HG03342 (cell line): Measurements from ENCODE around the gene SLC1A5.
"Not testable (repeated sequence)": the region's sequence is repeated elsewhere in the genome, so short reads cannot be mapped to it uniquely, and the experiment has no call there.

Experiments used
- ATAC-seq: cut with Tn5 transposase; IDR thresholded peaks from one replicate; pipeline ENCODE4 v1.9.1; 2021; ENCODE audit warnings: mild to moderate bottlenecking, moderate library complexity; ENCODE audit not compliant: unreplicated experiment

SLC1A5 gene

DNA sequence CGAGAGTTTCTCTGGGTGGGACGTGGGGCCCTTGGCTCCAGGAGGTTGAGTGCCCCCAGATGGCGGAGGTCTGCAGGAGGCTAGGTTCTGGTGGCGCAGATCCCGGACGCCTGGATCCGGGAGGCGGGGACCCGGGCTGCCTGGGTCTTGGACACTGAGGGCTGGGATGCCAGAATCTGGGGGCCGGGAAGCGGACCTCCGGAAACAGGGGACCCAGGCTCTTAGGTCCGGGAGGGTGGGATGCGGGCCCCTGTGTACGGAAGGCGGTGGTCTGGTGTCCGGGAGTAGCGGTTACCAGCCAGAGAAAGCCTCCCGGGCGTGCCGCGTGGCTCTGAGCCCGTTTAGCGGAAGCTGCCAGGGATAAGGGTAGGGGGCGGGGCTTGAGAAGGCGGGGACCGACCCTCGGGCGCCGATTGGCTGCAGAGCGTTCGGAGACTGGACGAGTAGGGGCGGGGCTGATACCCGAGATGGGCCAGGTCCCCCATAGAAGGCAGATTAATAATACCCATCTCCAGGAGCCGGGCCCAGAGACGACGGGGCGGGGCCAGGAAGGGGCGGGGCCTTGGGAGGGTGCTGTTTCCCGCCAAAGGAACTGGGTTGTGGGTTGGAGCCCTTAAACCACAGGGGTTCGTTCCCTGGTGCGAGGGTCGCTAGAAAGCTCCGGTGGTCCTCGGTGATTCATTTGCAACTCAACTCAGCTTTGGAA lies at the start of gene SLC1A5:
Gene SLC1A5, minus strand, starts transcription at position 333 of the 706 bp plus-strand sequence. CDS start 629 bp downstream, outside the sequence.
- ATAC-seq: peak; percentile 70

DNA sequence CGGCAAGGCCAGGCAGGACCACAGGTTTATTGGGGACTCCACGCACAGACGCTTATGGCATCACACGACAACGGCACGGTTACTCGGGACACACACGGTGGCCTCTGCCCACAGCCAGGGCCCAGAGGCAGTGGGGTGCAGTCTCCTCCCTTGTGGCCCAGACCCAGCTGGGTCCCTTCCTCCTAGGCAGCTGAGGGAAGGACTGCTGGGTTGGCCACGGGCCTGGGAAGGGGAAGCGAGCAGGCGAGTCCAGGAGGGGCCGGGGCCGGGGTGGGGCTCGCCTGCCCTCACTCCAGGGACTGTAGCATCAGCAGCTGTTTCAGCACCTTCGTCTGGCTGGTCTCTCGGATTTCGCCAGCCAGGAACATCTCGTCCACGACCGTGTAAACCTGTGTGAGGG lies 49.8 kb upstream of the SLC1A5 start:
- no peak for ATAC-seq

DNA sequence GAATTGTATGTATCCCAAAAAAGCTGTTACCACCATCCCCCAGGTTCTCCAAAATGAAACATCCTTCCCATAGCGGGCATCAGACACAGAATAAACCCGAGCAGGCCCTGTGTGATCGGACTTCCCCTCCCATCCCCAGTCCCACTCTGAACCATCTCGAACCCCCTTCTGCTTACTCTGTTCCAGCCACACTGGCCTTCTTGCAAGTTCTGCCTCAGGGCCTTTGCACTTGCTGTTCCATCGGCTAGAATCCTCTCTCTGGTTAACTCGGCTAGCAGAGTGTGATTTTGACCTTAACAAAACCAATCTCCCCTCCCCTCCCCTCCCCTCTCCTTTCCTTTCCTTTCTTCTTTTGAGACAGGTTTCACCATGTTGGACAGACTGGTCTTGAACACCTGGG lies 46.6 kb upstream of the SLC1A5 start:
- no peak for ATAC-seq

DNA sequence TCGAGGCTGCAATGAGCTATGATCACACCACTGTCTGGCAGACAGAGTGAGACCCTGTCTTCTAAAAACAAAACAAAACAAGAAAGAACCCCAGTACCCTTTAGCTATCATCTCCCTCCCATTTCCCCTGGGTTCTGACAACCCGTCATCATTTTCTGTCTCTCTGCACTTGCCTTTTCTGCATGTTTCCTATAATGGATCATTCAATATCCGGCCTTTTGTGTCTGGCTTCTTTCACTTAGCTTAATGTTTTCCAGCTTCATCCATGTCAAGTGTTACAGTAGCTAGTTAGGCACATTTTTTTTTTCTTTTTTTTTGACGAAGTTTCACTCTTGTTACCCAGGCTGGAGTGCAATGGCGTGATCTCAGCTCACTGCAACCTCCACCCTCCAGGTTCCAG lies 45.7 kb upstream of the SLC1A5 start:
- ATAC-seq: no peak

DNA sequence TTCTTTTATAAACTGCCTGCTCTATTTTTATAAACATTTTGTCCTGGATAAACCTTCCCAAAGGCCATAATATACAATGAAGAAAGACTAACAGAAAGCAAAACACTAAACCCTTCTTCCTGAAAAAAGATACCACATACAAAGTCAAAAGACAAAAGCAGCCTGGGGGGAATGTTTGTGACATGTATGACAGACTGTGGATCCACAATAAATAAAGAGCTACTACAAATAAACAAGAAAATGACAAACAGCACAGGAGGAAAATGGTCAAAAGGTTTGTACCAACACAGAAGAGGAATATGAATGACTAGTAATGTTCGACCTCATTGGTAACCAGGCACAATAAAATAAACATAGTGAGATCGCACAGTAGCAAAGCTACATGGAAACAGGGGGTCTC lies 42.5 kb upstream of the SLC1A5 start:
- no peak for ATAC-seq

DNA sequence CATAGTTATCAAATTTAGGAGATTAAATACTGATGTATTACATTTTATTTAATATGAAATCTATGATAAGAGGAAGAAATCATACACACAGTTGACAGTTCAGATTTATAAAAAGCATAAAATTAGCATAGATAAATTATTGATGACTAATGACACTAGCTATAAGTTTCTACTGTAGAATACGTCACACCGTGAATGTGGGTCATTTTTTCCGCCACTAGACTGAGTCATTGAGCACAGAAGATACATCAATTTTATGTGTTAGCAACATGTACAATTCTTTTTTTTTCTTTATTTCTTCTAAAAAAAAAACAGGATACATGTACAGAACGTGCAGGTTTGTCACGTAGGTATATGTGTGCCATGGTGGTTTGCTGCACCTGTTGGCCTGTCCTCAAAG lies 40.1 kb upstream of the SLC1A5 start:
- ATAC-seq: no peak

DNA sequence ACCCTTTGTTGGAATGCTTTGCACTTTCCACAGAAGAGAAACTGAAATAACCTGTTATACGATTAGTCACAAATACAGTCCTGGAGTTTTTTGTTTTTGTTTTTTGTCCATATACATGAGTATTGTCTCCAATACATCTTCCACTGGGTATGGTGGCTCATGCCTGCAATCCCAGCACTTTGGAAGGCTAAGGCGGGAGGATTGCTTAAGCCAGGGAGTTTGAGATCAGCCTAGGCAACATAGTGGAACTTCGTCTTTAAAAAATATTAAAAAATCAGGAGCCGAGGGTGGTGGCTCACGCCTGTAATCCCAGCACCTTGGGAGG lies 37.3 kb upstream of the SLC1A5 start:
- no peak for ATAC-seq

DNA sequence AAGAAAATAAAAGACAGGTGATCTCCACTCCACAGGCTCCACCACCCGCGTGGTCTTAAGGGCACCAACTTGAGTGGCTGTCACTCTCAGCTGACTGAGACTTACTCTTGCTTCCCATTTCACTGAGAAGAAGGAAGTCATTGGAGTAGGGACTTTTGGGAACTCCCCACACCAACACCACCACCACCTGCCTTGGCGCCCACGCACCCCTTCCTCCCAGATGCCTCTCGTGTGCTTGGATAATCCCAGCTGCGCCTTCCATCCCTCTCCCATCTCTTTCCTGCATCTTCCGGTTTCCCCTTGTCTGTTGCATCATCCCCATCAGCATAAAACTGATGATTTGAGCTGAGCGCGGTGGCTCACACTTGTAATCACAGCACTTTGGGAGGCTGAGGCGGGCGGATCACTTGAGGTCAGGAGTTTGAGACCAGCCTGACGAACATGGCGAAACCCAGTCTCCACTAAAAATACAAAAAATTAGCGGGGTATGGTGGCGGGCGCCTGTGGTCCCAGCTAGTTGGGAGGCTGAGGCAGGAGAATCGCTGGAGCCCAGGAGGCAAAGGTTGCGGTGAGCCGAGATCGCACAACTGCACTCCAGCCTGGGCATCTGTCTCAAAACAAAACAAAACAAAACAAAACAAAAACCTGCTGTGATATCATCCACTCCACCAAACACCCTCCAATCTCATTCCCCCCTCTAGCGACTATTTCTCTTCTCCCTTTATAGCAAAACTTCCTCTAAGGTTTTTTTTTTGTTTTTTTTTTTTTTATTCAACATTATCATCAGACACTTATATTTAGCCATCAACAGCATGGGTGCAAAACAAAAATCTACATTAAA lies 36.7 kb upstream of the SLC1A5 start:
- no peak for ATAC-seq

DNA sequence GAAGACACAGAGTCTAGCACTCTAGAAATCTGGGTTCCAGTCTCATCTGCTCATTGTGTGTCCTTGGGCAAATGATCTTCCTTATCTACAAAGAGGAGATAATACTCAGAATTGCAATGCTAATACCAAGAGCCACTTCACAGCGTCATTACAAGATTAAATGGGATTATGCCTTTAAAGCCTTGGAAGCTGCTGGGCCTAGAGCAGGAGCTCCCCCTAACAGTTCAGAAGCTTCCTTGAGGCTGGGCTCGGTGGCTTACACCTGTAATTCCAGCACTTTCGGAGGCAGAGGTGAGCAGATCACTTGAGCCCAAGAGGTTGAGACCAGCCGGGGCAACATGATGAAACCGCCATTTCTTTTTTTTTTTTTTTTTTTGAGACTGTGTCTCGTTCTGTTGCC lies 34.7 kb upstream of the SLC1A5 start:
- ATAC-seq: no peak

DNA sequence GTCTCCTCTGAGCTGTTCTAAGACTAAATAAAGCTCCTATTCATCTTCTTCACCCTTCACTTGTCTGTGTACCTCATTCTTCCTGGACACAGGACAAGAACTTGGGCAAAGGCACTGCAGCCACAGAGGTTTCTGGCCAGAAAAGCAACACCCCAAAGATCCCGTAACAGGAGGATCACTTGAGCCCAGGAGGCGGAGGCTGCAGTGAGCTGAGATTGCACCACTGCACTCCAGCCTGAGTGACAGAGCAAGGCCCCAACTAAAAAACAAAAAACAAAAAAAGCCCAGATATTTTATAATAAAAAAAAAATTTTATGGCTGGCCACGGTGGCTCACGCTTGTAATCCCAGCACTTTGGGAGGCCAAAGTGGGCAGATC lies 34.0 kb upstream of the SLC1A5 start:
- not testable (repeated sequence) for ATAC-seq

DNA sequence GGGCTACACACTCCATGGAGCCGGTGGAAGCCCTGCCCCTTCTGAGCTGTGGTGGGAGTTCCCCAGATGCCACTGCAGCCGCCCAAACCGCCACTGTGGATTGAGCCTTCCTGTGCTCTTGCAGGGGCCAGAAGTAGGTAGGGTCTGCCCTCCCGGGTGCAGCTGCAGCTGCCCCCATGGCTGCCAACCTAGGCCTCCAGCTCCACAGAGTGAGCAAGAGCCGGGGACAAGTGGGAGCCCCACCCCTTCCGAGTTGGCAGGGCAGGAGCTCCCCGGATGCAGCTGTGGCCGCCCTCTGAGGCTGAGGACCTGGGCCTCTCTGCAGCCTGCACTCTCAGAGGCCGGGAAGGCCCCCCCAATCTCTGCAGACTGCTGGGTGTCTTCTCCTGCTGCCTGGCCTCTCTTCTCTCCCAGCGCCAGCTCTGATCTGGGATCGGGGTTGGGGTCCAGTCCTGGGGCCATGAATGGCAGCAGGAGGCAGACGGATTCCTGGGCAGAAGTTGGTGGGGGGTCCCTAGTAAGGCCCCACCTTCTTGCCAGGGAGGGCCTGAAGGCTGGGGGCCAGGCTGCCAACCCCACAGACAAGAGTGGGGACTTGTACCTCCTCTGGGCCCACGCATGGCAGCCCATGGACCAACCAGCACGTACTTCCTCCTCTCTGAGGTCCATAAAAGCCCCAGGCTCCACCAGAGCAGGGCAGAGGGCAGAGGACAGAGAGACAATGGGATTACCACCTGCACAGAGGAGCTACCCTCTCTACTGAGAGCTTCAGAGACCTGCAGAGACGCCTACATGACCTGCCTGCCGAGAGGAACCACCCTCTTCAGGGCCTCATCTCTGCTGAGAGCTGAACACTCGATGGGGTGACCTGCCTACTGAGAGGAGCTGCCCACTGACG lies 33.4 kb upstream of the SLC1A5 start:
- no peak for ATAC-seq

DNA sequence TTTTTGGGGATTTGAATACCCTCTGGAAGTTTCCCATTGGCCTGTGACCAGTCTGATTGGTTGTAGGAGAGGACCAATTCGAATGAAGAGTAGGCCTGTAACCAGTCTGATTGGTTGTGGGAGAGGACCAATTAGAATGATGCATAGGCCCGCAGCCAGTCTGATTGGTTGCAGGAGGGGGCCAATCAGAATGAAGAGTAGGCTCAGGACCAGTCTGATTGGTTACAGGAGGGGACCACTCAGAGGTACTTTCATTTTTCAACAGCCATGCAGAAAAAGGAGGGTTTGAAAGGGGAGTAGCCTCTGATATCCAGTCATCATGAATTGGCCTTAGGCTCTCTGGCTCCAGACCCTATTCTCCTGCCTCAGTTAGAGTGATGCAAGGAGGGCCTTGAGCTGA lies 30.4 kb upstream of the SLC1A5 start:
- ATAC-seq: no peak

DNA sequence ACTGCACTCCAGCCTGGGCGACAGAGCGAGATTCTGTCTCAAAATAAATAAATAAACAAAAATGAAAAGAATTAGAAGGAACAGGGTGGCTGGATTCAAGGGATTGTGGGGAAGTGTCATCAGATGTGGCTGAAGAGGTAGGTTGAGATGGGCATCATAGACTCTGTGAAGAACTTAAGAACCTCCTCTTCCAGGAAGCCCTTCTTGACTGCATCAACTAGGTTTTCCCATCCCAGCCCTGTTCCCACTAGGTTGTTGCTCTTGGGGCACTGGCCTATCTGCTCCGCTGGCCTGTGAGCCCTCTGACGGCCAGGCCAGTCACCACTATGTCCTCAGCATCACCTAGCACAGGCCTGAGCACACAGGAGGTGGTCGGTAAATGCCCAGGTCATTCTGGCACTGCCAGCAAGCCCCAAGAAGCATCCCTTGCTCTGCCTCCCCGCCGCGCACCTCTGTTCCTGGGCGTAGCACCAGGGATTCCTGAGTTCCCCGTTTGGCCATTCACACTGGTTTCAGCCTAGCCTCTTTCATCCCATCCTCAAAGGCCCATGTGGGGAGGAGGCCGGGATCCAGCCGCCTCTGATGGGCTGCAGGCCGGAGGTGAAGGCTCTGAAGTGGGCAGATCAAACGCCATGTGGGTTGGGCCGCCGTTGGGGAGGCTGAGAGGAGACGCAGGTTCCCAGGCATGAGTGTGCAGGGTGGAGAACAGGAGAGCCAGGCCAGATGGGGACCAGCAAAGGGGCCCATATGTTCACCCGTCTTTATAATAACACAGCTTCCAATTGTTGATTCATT lies 27.6 kb upstream of the SLC1A5 start:
- no peak for ATAC-seq

DNA sequence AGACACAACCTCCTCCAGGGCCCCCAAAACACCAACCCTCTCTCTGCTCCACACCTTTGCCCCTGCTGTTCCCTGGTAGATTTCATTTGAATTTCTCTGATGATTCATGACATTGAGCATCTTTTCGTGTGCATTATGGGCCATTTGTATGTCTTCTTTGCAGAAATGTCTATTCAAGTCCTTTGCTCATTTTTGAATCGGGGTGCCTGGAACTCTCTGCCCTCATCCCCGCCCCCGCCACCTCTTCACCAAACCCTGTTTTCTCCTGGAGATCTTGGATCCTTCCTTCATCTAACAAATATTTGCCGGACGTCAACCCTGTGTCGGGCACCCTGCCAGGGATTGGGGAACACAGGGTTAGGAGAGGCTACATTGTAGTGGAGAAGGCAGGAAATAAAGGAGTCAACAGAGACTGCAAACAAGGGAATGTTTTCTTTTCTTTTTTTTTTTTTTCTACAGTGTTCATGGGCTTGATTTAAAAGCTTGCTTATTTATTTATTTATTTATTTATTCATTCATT lies 25.5 kb upstream of the SLC1A5 start:
- ATAC-seq: no peak

DNA sequence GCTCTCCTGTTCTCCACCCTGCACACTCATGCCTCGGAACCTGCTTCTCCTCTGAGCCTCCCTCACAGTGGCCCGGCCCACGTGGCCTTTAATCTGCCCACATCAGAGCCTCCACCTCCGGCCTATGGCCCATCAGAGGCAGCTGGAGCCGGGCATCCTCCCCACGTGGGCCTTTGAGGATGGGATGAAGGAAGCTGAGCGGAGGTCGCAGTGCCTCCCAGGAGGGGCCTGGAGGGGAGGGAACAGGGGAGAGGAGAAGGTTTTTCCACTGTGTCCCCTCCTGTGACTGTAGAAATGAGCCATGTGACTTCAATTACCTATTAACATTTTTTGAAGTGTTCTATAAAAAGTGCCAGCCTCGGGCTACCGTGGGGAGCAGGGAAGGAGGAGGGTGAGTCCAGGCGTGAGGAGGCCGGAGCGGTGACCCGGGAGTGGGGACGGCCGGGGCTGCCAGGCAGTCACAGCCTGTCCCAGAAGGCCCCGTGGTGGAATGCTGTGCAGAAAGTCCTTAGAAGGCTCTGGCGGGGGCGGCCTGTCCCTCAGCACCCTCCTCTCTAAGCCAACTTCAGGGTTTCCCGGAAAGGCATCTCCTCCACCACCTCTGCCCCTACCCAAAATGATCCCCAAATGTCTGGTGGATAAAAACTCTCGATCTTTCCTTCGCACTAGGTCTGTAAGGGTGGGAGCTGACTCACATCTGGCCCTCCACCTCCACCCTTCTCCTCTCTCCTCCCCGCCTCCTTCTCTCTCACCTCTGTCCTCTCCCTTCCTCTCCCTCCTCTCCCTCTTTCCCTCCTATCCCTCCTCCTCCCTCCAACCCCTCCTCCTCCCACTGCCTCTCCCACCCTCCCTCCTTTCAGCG lies 24.8 kb upstream of the SLC1A5 start:
- ATAC-seq: no peak

DNA sequence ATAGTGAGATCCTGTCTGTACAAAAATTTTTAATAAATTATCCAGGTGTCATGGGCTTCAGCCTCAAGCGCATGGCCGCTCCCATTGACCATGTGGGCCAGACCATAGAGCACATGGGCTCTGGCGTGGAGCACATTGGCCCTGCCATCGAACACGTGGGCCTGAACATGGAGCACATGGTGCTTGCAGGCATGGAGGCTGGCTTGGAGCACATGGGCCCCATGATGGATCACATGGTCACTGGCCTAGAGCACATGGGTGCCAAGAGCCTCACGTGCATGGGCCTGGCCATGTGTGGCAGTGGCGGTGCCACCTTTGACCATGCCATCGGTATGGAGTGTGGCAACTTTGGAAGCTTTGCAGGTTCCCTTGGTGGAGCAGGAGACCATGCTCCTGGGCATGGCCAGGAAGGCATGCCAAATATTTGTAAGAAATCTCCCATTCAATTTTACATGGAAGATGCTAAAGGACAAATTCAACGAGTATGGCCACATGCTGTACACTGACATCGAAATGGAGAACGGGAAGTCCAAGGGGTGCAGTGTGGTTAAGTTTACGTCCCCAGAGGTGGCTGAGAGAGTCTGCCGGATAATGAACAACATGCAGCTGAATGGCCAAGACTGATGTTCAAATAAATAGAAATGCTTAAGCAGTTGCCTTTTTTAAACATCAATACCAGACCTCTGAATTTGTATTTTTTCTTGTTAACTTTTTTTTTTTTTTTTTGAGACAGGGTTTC lies 21.3 kb upstream of the SLC1A5 start:
- no peak for ATAC-seq

DNA sequence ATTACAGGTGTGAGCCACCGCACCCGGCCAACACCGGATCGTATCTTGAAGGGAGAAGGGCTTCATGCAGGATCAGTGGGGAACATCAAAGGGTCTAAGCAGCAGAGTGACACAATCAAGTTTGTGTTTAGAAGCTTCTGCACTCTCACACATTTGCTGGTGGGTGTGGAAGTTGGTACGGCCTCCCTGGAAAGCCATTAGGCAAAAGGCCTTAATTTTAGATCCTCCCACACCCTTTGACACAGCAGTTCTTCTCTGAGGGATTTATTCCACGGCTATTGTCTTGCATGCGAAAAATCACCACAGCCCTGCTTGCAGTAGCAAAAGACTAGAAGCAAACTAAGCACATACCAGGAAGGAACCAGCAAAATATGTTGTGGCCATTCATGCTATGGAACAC lies 18.3 kb upstream of the SLC1A5 start:
- no peak for ATAC-seq

DNA sequence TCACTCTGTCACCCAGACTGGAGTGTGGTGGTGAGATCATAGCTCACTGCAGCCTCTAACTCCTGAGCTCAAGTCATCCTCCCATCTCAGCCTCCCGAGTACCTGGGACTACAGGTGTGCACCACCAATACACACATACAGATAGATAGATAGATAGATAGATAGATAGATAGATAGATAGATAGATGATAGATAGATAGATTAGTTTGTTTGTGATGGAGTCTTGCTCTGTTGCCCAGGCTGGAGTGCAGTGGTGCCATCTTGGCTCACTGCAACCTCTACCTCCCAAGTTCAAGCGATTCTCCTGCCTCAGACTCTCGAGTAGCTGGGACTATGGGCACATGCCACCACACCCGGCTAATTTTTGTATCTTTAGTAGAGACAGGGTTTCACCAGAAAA lies 16.0 kb upstream of the SLC1A5 start:
- not testable (repeated sequence) for ATAC-seq

DNA sequence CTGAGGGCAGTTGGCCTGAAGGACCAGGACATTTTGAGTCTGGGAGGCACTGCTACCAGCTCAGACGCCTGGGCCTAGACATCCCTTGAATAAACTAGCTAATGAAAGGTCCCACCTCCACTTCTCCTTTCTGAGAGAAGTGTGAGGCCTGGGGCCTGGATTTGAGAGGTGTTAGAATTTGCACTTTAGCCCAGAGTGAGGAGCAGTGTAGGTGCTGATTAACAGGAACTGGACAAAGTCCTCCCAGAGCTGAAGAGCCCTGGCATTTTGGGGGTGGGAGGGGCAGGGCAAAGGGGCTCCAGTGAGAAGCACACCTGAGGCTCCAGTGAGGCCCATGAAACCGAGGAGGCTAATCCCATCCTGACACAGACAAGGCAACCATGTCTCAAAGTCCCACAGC lies 15.2 kb upstream of the SLC1A5 start:
- no peak for ATAC-seq
